Glomerular visceral epithelial cell (primary cell): Measurements from ENCODE around the gene C1GALT1.
"Not testable (repeated sequence)": the region's sequence is repeated elsewhere in the genome, so short reads cannot be mapped to it uniquely, and the experiment has no call there.

Source experiments
- DNase-seq: peaks from one replicate; pipeline ENCODE4 v3.0.0-alpha.2; 2016; ENCODE audit errors: extremely low spot score

Gene C1GALT1

GRCh38 chr7:7169296-7169695 is 13.0 kb upstream of the C1GALT1 start:
- DNase-seq = no peak

- DNase-seq = no peak
Observed at GRCh38 chr7:7173956-7174632, 8.2 kb upstream of the C1GALT1 start.

- DNase-seq = no peak
Observed at GRCh38 chr7:7175075-7175695, 7.2 kb upstream of the C1GALT1 start.

GRCh38 chr7:7176406-7177043 is 5.8 kb upstream of the C1GALT1 start:
- peak; percentile 76 for DNase-seq

- peak; percentile 90 for DNase-seq
Observed at GRCh38 chr7:7177044-7177517, 5.3 kb upstream of the C1GALT1 start.

- no peak for DNase-seq
Observed at GRCh38 chr7:7178081-7178480, 4.3 kb upstream of the C1GALT1 start.

GRCh38 chr7:7178906-7179305 is 3.4 kb upstream of the C1GALT1 start:
- DNase-seq = peak; percentile 56

- no peak for DNase-seq
Observed at GRCh38 chr7:7180725-7181449, 1.5 kb upstream of the C1GALT1 start.

GRCh38 chr7:7181519-7182155 is 707 bp upstream of the C1GALT1 start:
- peak; percentile 62 for DNase-seq

- peak; percentile 57 for DNase-seq
Observed at GRCh38 chr7:7183061-7183837, 905 bp downstream of the C1GALT1 start.

GRCh38 chr7:7183838-7184463 is 1.6 kb downstream of the C1GALT1 start:
- DNase-seq = peak; percentile 17

- DNase-seq = no peak
Observed at GRCh38 chr7:7185371-7185989, 3.1 kb downstream of the C1GALT1 start.

- DNase-seq = no peak
Observed at GRCh38 chr7:7188091-7188490, 5.7 kb downstream of the C1GALT1 start.

- no peak for DNase-seq
Observed at GRCh38 chr7:7188742-7189141, 6.4 kb downstream of the C1GALT1 start.

- DNase-seq = peak; percentile 20
Observed at GRCh38 chr7:7190142-7190541, 7.8 kb downstream of the C1GALT1 start.

GRCh38 chr7:7191137-7191536 is 8.8 kb downstream of the C1GALT1 start:
- no peak for DNase-seq

GRCh38 chr7:7192798-7193788 is 10.7 kb downstream of the C1GALT1 start:
- DNase-seq = not testable (repeated sequence)

GRCh38 chr7:7199592-7199991 is 17.2 kb downstream of the C1GALT1 start:
- not testable (repeated sequence) for DNase-seq

GRCh38 chr7:7200255-7200654 is 17.9 kb downstream of the C1GALT1 start:
- DNase-seq = not testable (repeated sequence)
